Panc1 (cell line): Measurements from ENCODE around the gene SAFB2. TPM values are rescaled to one million over a fixed set of nuclear protein-coding genes. Genes with fewer than 3 reads are reported as not detected.

Source experiments
- ATAC-seq: fragments of 200-7000 bp; cut with Tn5 transposase; 2 replicates; pipeline ENCODE4 v1.9.1; 2020; ENCODE audit warnings: mild to moderate bottlenecking, moderate library complexity
- BruUV-seq: library from RNA; stranded (reverse); fragments of 400-500 nt; replicated peaks from 2 replicates; lab custom pipeline; 2021; lab: Mats Ljungman, UMichigan
- CTCF ChIA-PET: fragments of 300-600 bp; sonication (Branson Sonifier 250); formaldehyde crosslinking; loops from one replicate; lab custom pipeline; 2022; ENCODE audit warnings: antibody characterized with exemption; lab: Charles Lee
- POLR2A ChIA-PET: fragments of 300-600 bp; sonication (Branson Sonifier 250); formaldehyde crosslinking; loops from one replicate; lab custom pipeline; 2022; ENCODE audit warnings: antibody characterized with exemption; lab: Charles Lee
- DNase-seq: peaks from one replicate; pipeline ENCODE4 v3.0.0-alpha.2; 2010; ENCODE audit warnings: low read depth, low spot score
- H3K27ac ChIP-seq: 2 replicates; pipeline ENCODE4 v1.5.1; 2011; ENCODE audit warnings: mild to moderate bottlenecking, low read length, inconsistent platforms
- H3K27me3 ChIP-seq: fragments of 200-500 bp; sonication (Bioruptor generic); 2 replicates; pipeline ENCODE4 v1.6.0; 2014; ENCODE audit warnings: low read length, inconsistent platforms; ENCODE audit not compliant: control insufficient read depth, insufficient read depth
- H3K36me3 ChIP-seq: fragments of 200-500 bp; sonication (Bioruptor generic); 2 replicates; pipeline ENCODE4 v1.5.1; 2014; ENCODE audit warnings: inconsistent platforms, mild to moderate bottlenecking, low read length, moderate library complexity; ENCODE audit not compliant: control insufficient read depth, insufficient read depth
- H3K4me1 ChIP-seq: 2 replicates; pipeline ENCODE4 v1.5.1; 2011; ENCODE audit warnings: inconsistent platforms, mild to moderate bottlenecking, low read length, moderate library complexity; ENCODE audit not compliant: control insufficient read depth, insufficient read depth
- H3K4me3 ChIP-seq, 2 experiments: 2 replicates each; pipeline ENCODE4 v1.5.1; 2011 to 2012; ENCODE audit warnings: low read depth in 2 of 2, low read length in 2 of 2, mild to moderate bottlenecking in 2 of 2, inconsistent platforms in 1 of 2, moderate library complexity in 1 of 2
- H3K9me3 ChIP-seq: fragments of 200-500 bp; sonication (Bioruptor generic); 2 replicates; pipeline ENCODE4 v1.5.1; 2014; ENCODE audit warnings: low read depth, mild to moderate bottlenecking, inconsistent platforms, low read length, moderate library complexity; ENCODE audit not compliant: control insufficient read depth, insufficient read depth
- POLR2AphosphoS5 ChIP-seq: IDR thresholded peaks from 2 replicates; pipeline ENCODE4 v1.6.1; 2012; ENCODE audit warnings: mild to moderate bottlenecking, low read depth, low read length, moderate library complexity
- SIN3A ChIP-seq: IDR thresholded peaks from 2 replicates; pipeline ENCODE4 v1.6.1; 2012; ENCODE audit warnings: low read depth, mild to moderate bottlenecking, low read length, moderate library complexity, borderline replicate concordance; ENCODE audit not compliant: insufficient read depth
- TCF7L2 ChIP-seq: IDR thresholded peaks from 2 replicates; pipeline ENCODE4 v1.6.1; 2011; ENCODE audit warnings: mild to moderate bottlenecking, low read depth, low read length, inconsistent platforms
- in situ Hi-C: cut with HindIII; loops from 2 replicates; pipeline ENCODE4 v1.10.0; 2016; ENCODE audit warnings: low sequenced_read_pairs, low pct_unique_long_range_greater_than_20kb
- intact Hi-C: fragments of 100-400 bp; cut with micrococcal nuclease; formaldehyde crosslinking; loops from one replicate; pipeline ENCODE4 v1.10.0; 2022; ENCODE audit not compliant: unreplicated experiment
- total RNA-seq: library from RNA; stranded (reverse); gene quantifications from one replicate; pipeline ENCODE4 v1.2.1, GENCODE V29; 2021; ENCODE audit not compliant: unreplicated experiment
- TF ChIP-seq, protein P1 (sequence below), 2 experiments: IDR thresholded peaks; 2 replicates each; pipeline ENCODE4 v1.6.1; 2011 to 2012; ENCODE audit warnings: low read depth in 2 of 2, control low read depth in 1 of 2, low read length in 1 of 2, mild to moderate bottlenecking in 1 of 2, moderate library complexity in 1 of 2; ENCODE audit not compliant: insufficient read depth in 1 of 2
- TF ChIP-seq, protein P2 (sequence below): fragments of 450-650 bp; IDR thresholded peaks from 2 replicates; pipeline ENCODE4 v1.5.1; 2017; ENCODE audit warnings: mild to moderate bottlenecking

Gene SAFB2
- total RNA-seq, 1 experiment from 2014 or later, result 83.5 TPM

- Histone ChIP-seq H3K36me3 (peaks cover 21% of the 10 kb centered on the region), H3K27me3 (no peaks in the 10 kb centered on the region), H3K4me3 (no peak overlapping the region), H3K27ac (no peak overlapping the region), H3K9me3 (no peaks in the 10 kb centered on the region), H3K4me1 (no peaks in the 10 kb centered on the region)
- intact Hi-C loops, result no loop called here
- no TSS peak for BruUV-seq
- in situ Hi-C loops, result no loop called here
- ATAC-seq (no peak), DNase-seq (no peak)
- ChIA-PET POLR2A (no interaction called here), CTCF (interaction anchor here (0.7 kb wide), 1 partner anchor 152 kb away, joined by 3 read pairs; no protein-coding TSS in a partner anchor)
- TF ChIP-seq, protein P1, sequence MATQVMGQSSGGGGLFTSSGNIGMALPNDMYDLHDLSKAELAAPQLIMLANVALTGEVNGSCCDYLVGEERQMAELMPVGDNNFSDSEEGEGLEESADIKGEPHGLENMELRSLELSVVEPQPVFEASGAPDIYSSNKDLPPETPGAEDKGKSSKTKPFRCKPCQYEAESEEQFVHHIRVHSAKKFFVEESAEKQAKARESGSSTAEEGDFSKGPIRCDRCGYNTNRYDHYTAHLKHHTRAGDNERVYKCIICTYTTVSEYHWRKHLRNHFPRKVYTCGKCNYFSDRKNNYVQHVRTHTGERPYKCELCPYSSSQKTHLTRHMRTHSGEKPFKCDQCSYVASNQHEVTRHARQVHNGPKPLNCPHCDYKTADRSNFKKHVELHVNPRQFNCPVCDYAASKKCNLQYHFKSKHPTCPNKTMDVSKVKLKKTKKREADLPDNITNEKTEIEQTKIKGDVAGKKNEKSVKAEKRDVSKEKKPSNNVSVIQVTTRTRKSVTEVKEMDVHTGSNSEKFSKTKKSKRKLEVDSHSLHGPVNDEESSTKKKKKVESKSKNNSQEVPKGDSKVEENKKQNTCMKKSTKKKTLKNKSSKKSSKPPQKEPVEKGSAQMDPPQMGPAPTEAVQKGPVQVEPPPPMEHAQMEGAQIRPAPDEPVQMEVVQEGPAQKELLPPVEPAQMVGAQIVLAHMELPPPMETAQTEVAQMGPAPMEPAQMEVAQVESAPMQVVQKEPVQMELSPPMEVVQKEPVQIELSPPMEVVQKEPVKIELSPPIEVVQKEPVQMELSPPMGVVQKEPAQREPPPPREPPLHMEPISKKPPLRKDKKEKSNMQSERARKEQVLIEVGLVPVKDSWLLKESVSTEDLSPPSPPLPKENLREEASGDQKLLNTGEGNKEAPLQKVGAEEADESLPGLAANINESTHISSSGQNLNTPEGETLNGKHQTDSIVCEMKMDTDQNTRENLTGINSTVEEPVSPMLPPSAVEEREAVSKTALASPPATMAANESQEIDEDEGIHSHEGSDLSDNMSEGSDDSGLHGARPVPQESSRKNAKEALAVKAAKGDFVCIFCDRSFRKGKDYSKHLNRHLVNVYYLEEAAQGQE (IDR thresholded peaks at IDR 0.05; ENCODE audit: insufficient read depth in 1 of 2, low read depth in 2 of 2, low read length in 1 of 2), result no peak
- no peak for TF ChIP-seq TCF7L2
- TF ChIP-seq, protein P2, sequence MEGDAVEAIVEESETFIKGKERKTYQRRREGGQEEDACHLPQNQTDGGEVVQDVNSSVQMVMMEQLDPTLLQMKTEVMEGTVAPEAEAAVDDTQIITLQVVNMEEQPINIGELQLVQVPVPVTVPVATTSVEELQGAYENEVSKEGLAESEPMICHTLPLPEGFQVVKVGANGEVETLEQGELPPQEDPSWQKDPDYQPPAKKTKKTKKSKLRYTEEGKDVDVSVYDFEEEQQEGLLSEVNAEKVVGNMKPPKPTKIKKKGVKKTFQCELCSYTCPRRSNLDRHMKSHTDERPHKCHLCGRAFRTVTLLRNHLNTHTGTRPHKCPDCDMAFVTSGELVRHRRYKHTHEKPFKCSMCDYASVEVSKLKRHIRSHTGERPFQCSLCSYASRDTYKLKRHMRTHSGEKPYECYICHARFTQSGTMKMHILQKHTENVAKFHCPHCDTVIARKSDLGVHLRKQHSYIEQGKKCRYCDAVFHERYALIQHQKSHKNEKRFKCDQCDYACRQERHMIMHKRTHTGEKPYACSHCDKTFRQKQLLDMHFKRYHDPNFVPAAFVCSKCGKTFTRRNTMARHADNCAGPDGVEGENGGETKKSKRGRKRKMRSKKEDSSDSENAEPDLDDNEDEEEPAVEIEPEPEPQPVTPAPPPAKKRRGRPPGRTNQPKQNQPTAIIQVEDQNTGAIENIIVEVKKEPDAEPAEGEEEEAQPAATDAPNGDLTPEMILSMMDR, result no peak
- TF ChIP-seq SIN3A, result no peak
- TF ChIP-seq POLR2AphosphoS5, result no peak
These were observed 19.6 kb upstream of the SAFB2 start for GRCh38 chr19:5642204-5642603.

DNA sequence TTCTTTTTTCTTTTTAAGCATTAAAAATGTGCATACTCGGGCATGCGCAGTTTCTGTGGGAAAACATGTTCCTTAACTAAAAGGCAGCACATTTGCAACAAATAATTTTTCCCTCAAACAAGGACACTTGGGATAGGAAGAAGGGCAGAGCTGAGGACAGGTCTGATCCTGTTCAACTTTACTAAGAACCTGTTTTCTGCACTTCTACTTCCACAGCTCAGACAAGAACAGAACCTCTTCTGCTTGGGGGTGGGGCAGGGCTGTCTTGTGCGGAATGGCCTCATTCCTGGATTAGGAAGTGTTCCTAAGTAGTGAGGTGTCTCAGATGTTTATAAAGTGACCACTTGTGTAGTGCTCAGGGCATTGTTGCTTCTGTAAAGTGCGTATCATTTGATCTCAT is 18.6 kb upstream of the SAFB2 start:
- in situ Hi-C loops, result no loop called here

More for the DNA sequence above, 18.6 kb upstream of the SAFB2 start:
- Histone ChIP-seq H3K4me1 (no peaks in the 10 kb centered on the region), H3K4me3 (no peak overlapping the region), H3K27ac (no peak overlapping the region), H3K36me3 (peaks cover 15% of the 10 kb centered on the region), H3K27me3 (no peaks in the 10 kb centered on the region), H3K9me3 (no peaks in the 10 kb centered on the region)
- intact Hi-C loops, result no loop called here
- no peak for ATAC-seq
- no peak for DNase-seq
- TF ChIP-seq SIN3A (no peak), TCF7L2 (no peak), POLR2AphosphoS5 (no peak)
- TF ChIP-seq, protein P2, result no peak
- TF ChIP-seq, protein P1 (IDR thresholded peaks at IDR 0.05; ENCODE audit: insufficient read depth in 1 of 2, low read depth in 2 of 2, low read length in 1 of 2), result no peak
- BruUV-seq, result no TSS peak
- POLR2A ChIA-PET, result no interaction called here
- CTCF ChIA-PET, result no interaction called here
